Urothelium cell line (cell line): ENCODE data around the gene TMEM240.
A peak's percentile ranks its signal among the peaks of the same experiment; 100 is the strongest.
"Not testable (repeated sequence)": the region's sequence is repeated elsewhere in the genome, so short reads cannot be mapped to it uniquely, and the experiment has no call there.

Experiments used
- DNase-seq: peaks from one replicate; pipeline ENCODE4 v3.0.0; 2011; ENCODE audit warnings: low spot score, mixed read lengths
- FAIRE-seq: peaks from 2 replicates; lab custom pipeline; 2011; peaks lifted over from hg19 to GRCh38; lab: Jason Lieb, UNC

The TMEM240 gene

DNA sequence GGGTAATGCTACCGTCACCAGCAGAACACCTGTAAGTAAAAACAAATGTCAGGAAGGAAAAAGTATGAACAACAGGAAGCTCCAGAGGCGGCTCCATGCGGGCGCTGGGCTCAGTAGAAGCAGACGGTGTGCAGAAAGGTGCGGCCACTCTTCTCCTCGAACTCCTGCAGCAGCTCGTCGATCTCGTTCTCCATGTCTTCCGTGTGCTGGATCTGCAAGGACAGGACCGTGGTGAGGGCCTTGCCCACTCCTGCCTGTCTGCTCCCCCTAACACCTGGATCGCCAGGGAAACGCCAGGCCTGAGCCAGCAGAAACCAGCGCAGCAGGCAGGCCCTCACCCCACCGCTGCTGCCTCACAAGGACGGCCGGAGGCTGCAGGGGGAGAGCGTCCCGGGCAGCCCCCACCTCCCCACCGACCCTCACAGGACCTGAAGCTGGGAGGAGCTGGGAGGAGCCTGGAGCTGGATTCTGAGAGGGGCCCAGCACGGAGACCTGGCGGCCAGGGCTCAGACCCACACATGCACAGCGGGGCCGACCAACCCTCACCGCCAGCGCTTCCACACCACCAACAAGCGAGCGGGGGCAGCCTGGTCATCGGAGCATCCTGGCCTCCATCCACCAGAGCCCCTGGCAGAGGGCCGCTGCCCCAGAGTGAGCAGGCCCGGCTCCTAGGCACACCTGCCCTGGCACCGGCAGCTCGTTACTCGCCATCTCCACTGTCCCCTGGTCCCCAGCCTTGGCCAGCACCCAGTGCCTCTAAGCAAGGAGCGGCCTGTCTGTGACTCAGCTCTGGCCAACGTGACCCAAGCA is 1.7 kb upstream of the TMEM240 start:
- FAIRE-seq: no peak
- no peak for DNase-seq

DNA sequence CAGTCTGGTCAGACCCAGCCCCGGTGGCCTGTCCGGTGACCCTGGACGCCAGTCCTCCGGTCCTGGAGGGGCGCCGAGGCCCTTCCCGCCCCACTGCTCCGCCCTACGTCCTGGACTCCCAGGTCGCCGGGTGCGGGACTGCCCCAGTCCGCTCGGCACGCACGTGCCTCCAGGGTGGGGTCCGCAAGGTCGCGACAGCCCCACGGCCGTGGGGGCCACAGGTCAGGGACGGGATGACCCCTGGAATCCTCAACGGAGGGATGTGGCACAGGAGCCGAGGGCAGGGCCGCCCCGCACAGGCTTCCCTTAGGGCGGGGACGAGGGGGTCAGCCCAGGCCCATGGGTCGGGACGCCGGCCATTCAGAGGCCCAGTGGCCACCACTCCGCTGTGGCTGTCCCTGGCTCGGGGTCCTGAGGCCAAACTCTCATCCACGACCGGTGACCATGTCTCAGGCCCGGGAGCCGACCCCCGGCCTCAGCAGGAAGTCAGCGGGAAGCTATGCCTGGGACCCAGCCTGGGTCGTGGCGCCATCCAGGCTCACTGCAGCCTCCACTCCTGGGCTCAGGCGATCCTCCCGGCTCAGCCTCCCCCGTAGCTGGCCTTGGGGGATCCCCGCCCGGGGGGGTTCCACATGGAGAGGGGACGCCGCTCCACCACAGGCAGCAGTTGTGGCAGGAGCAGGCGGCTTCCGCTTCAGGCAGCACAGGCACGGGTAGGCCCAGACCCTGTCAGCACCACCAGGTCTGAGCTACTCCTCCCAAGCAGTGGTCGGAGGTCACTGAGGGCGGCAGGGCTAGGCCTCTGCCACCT is 599 bp upstream of the TMEM240 start:
- DNase-seq: no peak
- no peak for FAIRE-seq

GRCh38 chr1:1539310-1540089 is 924 bp downstream of the TMEM240 start:
- FAIRE-seq: no peak
- DNase-seq: no peak

DNA sequence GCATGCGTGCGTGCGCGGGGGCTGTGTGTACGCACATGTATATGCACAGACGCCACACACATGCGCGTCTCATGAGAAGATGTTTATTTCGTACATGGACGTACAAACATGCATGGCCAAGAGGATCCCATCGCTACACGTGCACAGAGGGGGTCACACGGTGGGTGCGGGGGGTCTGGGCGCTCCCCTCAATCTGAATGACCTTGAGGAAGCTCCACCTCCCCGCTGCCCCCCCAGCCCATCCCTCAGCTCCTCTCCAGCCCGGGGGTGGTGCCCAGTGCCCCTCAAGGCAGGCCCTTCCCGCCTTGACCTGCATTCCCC is 1.5 kb downstream of the TMEM240 start:
- FAIRE-seq: peak; percentile 13

GRCh38 chr1:1538334-1538733 is 2.1 kb downstream of the TMEM240 start:
- DNase-seq (no peak), FAIRE-seq (no peak)

More for the DNA sequence above, 1.5 kb downstream of the TMEM240 start:
- no peak for DNase-seq

GRCh38 chr1:1537626-1538250 is 2.7 kb downstream of the TMEM240 start:
- DNase-seq: no peak
- FAIRE-seq: no peak

DNA sequence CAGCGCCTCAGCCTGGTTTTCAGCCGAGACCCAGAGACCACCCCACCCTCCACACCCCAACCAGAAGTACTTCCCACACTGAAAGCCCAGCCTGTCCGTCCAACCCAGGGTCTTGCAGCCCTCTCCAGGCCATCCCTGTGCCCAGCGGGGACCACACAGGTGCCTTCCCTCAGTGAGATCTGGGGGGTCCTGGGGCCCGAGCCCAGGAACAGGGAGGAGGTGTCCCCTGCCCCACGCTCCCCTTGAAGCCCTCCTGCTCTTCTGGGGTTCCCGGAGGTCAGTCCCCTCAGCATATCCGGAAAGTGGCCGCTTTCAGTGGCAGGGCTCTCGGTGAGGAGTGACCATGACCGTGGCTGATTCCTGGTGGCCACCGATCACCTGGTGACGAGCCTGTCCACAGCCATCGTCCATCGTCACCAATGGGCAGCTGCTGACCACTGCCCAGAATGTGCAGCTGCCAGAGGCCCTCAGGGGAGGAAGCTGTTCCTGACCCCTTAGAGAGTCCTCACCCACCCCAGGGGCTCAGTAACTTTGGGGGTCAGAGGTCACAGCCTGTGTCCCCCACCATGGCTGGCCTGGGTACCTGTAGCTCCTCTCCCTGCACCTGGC is 3.4 kb downstream of the TMEM240 start:
- FAIRE-seq: no peak

DNA sequence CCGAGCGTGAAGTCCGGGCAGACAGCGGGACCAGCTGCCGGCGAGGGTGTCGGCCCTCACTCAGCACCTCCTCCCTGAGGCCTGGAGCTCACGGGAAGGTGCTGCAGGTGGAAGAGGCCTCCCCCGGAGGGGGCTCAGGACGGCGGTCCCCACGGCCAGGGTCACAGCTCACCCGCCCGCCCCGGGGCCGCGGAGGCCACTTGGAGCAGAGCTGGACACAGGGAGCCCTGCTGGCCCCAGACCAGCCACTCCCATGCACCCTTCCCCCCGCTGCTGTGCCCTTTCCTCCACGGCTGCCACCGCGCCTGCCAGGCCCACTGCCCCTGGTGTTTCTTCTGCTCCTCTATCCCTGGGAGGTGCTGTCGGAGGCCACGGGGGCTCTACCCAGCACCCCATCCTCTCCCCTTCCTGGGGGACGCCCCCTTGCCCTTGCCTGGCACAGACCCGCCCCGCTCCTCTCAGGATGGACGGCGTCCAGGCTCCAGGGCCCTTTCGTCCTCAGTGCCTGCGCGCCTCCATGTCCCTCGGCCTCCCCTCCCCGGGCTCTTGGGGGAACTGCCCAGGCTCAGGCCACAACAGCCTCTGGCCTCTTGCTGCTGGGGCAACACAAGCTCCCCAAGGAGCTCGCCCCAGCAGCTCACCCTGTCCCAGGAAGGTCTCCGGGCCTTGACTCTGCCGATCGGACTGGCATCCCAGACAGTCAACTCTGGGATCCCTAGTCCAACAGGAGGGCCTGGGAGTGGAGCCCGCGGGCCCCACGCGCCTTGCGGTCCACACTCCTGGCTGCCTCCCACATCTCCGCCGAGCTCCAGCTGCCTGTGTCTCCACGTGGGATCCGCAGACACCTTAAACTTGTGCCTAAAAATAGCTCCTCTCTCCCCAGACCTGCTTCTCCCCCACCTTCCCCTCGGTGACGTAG is 4.1 kb downstream of the TMEM240 start:
- FAIRE-seq: no peak
- DNase-seq: no peak

More for the DNA sequence above, 3.4 kb downstream of the TMEM240 start:
- DNase-seq: no peak

DNA sequence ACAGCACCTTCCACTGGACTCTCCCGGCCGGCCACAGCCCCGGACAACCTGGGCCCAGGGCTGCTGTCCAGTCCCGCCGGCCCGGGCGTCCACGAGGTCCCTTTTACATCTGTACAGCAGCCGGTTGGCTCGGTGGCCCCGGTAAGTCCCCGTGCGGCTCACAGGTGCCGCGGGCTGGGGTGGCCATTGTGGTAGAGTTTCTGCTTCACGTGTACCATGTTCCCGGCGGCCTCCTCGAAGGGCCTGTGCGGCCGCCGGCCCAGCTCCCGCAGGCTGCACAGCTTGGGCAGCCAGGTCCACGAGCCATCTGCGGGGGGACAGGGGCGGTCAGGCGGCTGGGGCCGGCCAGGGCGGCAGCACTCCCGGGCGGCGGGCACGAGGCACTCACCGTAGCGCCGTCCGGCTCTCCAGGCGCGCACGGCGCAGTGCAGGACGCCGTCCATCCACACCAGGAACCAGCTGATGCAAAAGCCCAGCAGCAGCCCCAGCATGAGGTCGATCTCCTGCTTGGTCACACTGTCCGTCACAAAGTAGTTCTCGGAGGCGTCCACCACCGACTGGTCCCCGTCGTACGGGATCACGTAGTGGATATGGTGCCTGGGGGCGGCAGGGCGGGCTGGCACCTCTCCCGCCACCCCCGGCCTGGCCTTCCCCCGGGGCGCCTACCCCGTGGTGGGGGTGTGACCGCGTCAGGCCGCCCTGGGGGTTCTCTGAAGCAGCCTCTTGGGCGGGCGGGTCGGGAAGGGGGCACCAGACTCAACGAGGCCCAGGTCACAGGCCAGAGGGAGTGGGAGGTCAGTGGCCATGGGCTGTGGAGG is 5.0 kb downstream of the TMEM240 start:
- FAIRE-seq: no peak
- no peak for DNase-seq

- FAIRE-seq (no peak), DNase-seq (no peak)
Measured at GRCh38 chr1:1534401-1535154, 5.8 kb downstream of the TMEM240 start.

DNA sequence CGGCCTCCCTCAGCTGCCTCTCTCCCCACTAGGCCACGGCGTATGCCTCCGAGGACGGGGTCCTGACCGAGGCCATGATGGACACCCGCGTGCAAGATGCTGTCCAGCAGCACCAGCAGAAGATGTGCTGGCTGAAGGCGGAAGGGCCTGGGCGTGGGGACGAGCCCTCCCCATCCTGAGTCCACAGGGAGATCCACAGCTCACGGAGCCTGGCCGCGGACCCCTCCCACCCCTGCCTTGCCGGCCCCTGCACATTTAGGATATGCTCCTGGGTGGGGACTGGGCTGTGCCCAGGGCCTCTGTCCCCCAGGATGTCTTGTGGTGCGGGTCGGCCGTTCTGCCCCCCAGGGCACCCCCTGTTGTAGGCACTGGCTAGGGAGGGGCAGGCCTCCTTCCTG is 6.5 kb downstream of the TMEM240 start:
- FAIRE-seq, DNase-seq: not testable (repeated sequence)

GRCh38 chr1:1533176-1533893 is 7.1 kb downstream of the TMEM240 start:
- DNase-seq, FAIRE-seq: not testable (repeated sequence)

- FAIRE-seq: no peak
- DNase-seq: no peak
Measured at GRCh38 chr1:1531947-1532346, 8.5 kb downstream of the TMEM240 start.

DNA sequence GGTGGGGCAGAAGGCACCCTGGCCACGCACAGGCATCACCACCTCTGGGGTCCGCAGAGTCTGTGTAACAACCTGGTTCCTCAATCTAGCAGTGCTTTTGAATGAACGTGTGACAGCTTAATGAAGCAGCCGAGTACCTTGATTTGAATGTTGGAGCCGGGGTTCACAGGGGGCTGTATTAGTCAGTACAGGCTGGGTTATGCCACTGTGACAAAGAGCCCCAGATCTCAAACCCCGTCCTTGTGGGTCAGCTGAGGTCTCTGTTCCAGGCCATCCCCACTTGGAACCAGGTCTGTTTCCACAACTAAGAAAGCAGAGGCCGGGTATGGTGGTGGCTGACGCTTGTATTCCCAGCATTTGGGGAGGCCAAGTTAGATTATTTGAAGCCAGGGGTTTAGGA is 10.5 kb downstream of the TMEM240 start:
- DNase-seq (no peak), FAIRE-seq (no peak)

DNA sequence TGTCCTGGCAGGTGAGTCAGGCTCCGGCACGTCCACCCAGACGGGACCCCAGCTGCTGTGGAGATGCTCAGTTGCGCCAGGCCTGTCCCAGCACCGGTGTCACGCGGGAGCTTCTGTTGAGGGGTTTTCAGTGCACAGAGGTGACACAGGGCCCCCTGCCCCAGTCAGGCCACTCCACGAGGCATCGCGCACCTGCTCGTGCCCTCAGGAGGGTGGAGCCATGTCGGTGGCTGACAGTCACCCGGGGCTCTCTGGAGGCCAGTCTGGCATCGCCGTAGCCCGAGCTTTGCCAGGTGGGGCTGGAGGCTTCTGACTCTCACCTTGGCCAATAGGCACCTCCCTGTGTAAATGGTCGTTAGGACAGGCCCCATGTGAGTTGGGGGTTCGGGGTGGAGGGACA is 11.1 kb downstream of the TMEM240 start:
- no peak for FAIRE-seq
- DNase-seq: no peak

GRCh38 chr1:1528301-1529267 is 11.8 kb downstream of the TMEM240 start:
- DNase-seq (no peak), FAIRE-seq (no peak)
